Caco-2 (cell line): ENCODE results near the gene NPFFR1. TPM values are rescaled to one million over a fixed set of nuclear protein-coding genes. Genes with fewer than 3 reads are reported as not detected.
A peak's percentile ranks its signal among the peaks of the same experiment; 100 is the strongest.

Experiments
- Bru-seq: library from RNA; stranded (reverse); fragments of 400-500 nt; gene quantifications from one replicate; lab custom pipeline; 2021; lab: Mats Ljungman, UMichigan
- BruChase-seq, 2 experiments: library from RNA; stranded (reverse); fragments of 400-500 nt; gene quantifications; one replicate each; lab custom pipeline; 2021; lab: Mats Ljungman, UMichigan
- BruUV-seq: library from RNA; stranded (reverse); fragments of 400-500 nt; replicated peaks from 2 replicates; lab custom pipeline; 2021; lab: Mats Ljungman, UMichigan
- CTCF ChIA-PET: fragments of 300-600 bp; sonication (Branson Sonifier 250); formaldehyde crosslinking; loops from one replicate; lab custom pipeline; 2022; ENCODE audit warnings: antibody characterized with exemption; lab: Charles Lee
- POLR2A ChIA-PET: fragments of 300-600 bp; sonication (Branson Sonifier 250); formaldehyde crosslinking; loops from one replicate; lab custom pipeline; 2022; ENCODE audit warnings: antibody characterized with exemption; lab: Charles Lee
- DNase-seq, 2 experiments: peaks; one replicate each; pipeline versions ENCODE4 v3.0.0 to v3.0.0-alpha.2; 2020 to 2022
- H3K27me3 ChIP-seq: replicated peaks from 2 replicates; pipeline ENCODE4 v1.6.0; 2011; ENCODE audit warnings: low read length; ENCODE audit not compliant: control insufficient read depth, insufficient read depth
- H3K36me3 ChIP-seq: 2 replicates; pipeline ENCODE4 v1.5.1; 2011; ENCODE audit warnings: low read length; ENCODE audit not compliant: control insufficient read depth, insufficient read depth
- H3K4me1 ChIP-seq: fragments of 250-450 bp; sonication (Bioruptor Pico); 2 replicates; pipeline ENCODE4 v1.5.1; 2020; ENCODE audit warnings: mild to moderate bottlenecking
- H3K4me3 ChIP-seq: 2 replicates; pipeline ENCODE4 v1.5.1; 2011; ENCODE audit warnings: low read depth, mild to moderate bottlenecking, control low read depth, low read length
- H3K9me3 ChIP-seq: fragments of 250-450 bp; sonication (Bioruptor Pico); 2 replicates; pipeline ENCODE4 v1.5.1; 2020; ENCODE audit warnings: mild to moderate bottlenecking, moderate library complexity
- H3K27ac Mint-ChIP-seq: one replicate; pipeline ENCODE4 v1.8.0; 2022; ENCODE audit warnings: mixed read lengths; ENCODE audit not compliant: unreplicated experiment
- H3K27me3 Mint-ChIP-seq: one replicate; pipeline ENCODE4 v1.8.0; 2022; ENCODE audit warnings: mixed read lengths; ENCODE audit not compliant: insufficient read depth, unreplicated experiment
- H3K36me3 Mint-ChIP-seq: one replicate; pipeline ENCODE4 v1.8.0; 2022; ENCODE audit warnings: mild to moderate bottlenecking, mixed read lengths; ENCODE audit not compliant: insufficient read depth, unreplicated experiment
- H3K4me1 Mint-ChIP-seq: one replicate; pipeline ENCODE4 v1.8.0; 2022; ENCODE audit warnings: low read depth, mixed read lengths; ENCODE audit not compliant: unreplicated experiment
- H3K4me3 Mint-ChIP-seq: one replicate; pipeline ENCODE4 v1.8.0; 2022; ENCODE audit warnings: mild to moderate bottlenecking, moderate library complexity, mixed read lengths; ENCODE audit not compliant: unreplicated experiment
- H3K9me3 Mint-ChIP-seq: one replicate; pipeline ENCODE4 v1.8.0; 2022; ENCODE audit warnings: mixed read lengths; ENCODE audit not compliant: unreplicated experiment
- CTCF ChIP-seq, 2 experiments: fragments of 200-600 bp in 1 of 2; IDR thresholded peaks; 1 replicate in 1 of 2; 2 replicates in 1 of 2; pipeline versions ENCODE4 v1.5.1 to v1.8.0; 2011 to 2022; ENCODE audit warnings: antibody characterized with exemption in 1 of 2, control low read depth in 1 of 2, inconsistent platforms in 1 of 2, low read depth in 1 of 2, low read length in 1 of 2, mild to moderate bottlenecking in 1 of 2, moderate library complexity in 1 of 2; ENCODE audit not compliant: insufficient read depth in 1 of 2, severe bottlenecking in 1 of 2, unreplicated experiment in 1 of 2
- intact Hi-C: fragments of 100-400 bp; cut with micrococcal nuclease; formaldehyde crosslinking; loops from one replicate; pipeline ENCODE4 v1.10.0; 2022; ENCODE audit not compliant: unreplicated experiment
- long read RNA-seq: library from polyadenylated mRNA; stranded (forward); transcript quantifications from one replicate; pipeline ENCODE4 v2.0.0, GENCODE V29; 2022
- total RNA-seq: library from RNA; stranded (reverse); gene quantifications from 2 replicates; pipeline ENCODE4 v1.2.3, GENCODE V29; 2022

Gene NPFFR1
- total RNA-seq, result not detected in 2 replicates
- Bru-seq, nascent RNA, result percentile 6 among the genes with signal in this experiment
- percentile 7 among the genes with signal in this experiment for BruChase-seq, experiment 1, labeled RNA remaining after a 2-hour chase
- percentile 10 among the genes with signal in this experiment for BruChase-seq, experiment 2, labeled RNA remaining after a 6-hour chase
- long read RNA-seq, result 0 reads

- no peaks in the 10 kb centered on the region for H3K36me3 Mint-ChIP-seq
- Histone ChIP-seq H3K36me3 (no peaks in the 10 kb centered on the region), H3K4me3 (no peak within 1 kb of the TSS), H3K4me1 (no peaks in the 10 kb centered on the region), H3K9me3 (no peaks in the 10 kb centered on the region; the same call in 1 of the 2 replicates), H3K27me3 (no peaks in the 10 kb centered on the region)
- H3K4me3 Mint-ChIP-seq, result no peak within 1 kb of the TSS
- BruUV-seq, result no TSS peak
- no peaks in the 10 kb centered on the region for H3K4me1 Mint-ChIP-seq
- DNase-seq, result no peak
- no peaks in the 10 kb centered on the region for H3K9me3 Mint-ChIP-seq
- ChIA-PET CTCF (interaction anchor here (3.2 kb wide), 1 partner anchor 19 kb away, joined by 17 read pairs; no protein-coding TSS in a partner anchor), POLR2A (no interaction called here)
- H3K27me3 Mint-ChIP-seq, result peaks cover 11% of the 10 kb centered on the region
- intact Hi-C loops, result no loop called here
- no peak for TF ChIP-seq CTCF (IDR thresholded peaks at IDR 0.05; ENCODE audit: insufficient read depth in 1 of 2, low read depth in 1 of 2, low read length in 1 of 2, severe bottlenecking in 1 of 2, unreplicated experiment in 1 of 2)
- H3K27ac Mint-ChIP-seq, result no peak within 1 kb of the TSS
Observed at GRCh38 chr10:70283445-70284399, at the start of gene NPFFR1. Gene NPFFR1, minus strand, starts transcription at chr10:70284004. Its CDS starts 328 bp downstream, at chr10:70283676.

GRCh38 chr10:70333268-70333667 is 49.5 kb upstream of the NPFFR1 start:
- DNase-seq, result no peak
- H3K4me3 Mint-ChIP-seq, result no peak overlapping the region
- Histone ChIP-seq H3K27me3 (no peaks in the 10 kb centered on the region), H3K9me3 (peaks cover 15% of the 10 kb centered on the region), H3K36me3 (peaks cover 3% of the 10 kb centered on the region), H3K4me1 (no peaks in the 10 kb centered on the region), H3K4me3 (no peak overlapping the region)
- peaks cover 11% of the 10 kb centered on the region for H3K9me3 Mint-ChIP-seq
- ChIA-PET POLR2A (no interaction called here), CTCF (no interaction called here)
- no peak for TF ChIP-seq CTCF (IDR thresholded peaks at IDR 0.05; ENCODE audit: insufficient read depth in 1 of 2, low read depth in 1 of 2, low read length in 1 of 2, severe bottlenecking in 1 of 2, unreplicated experiment in 1 of 2)
- H3K4me1 Mint-ChIP-seq, result no peaks in the 10 kb centered on the region
- no peak overlapping the region for H3K27ac Mint-ChIP-seq
- no peaks in the 10 kb centered on the region for H3K36me3 Mint-ChIP-seq
- H3K27me3 Mint-ChIP-seq, result no peaks in the 10 kb centered on the region
- BruUV-seq, result no TSS peak
- intact Hi-C loops, result no loop called here
